SK-N-MC (cell line): ENCODE measurements around the gene CEBPE.

Experiments
- EZH2 ChIP-seq: fragments of 200-600 bp; sonication (generic); IDR thresholded peaks from one replicate; pipeline ENCODE4 v1.6.1; 2017; ENCODE audit warnings: antibody characterized with exemption
- FOXP2 ChIP-seq: optimal IDR thresholded peaks from 2 replicates; pipeline ENCODE3; 2011; ENCODE audit warnings: mild to moderate bottlenecking, moderate library complexity; ENCODE audit not compliant: insufficient read depth; ENCODE audit errors: extremely low read length, control extremely low read depth
- POLR2AphosphoS5 ChIP-seq: IDR thresholded peaks from 2 replicates; pipeline ENCODE4 v1.6.1; 2012; ENCODE audit warnings: mild to moderate bottlenecking, low read depth, low read length, borderline replicate concordance

- TF ChIP-seq EZH2 (no peak), POLR2AphosphoS5 (no peak), FOXP2 (no peak)
These were observed 18.9 kb upstream of the CEBPE start for GRCh38 chr14:23137813-23138535.
